GM12864 (cell line): ENCODE measurements around the gene ELF2.

Experiments
- DNase-seq: peaks from one replicate; pipeline ENCODE4 v3.0.0-alpha.2; 2011; ENCODE audit warnings: low read depth
- H3K4me3 ChIP-seq: 2 replicates; pipeline ENCODE4 v1.5.1; 2011; ENCODE audit warnings: mild to moderate bottlenecking, low read depth, low read length, control low read depth
- TF ChIP-seq, protein P1 (sequence below): IDR thresholded peaks from 2 replicates; pipeline ENCODE4 v1.5.1; 2011; ENCODE audit warnings: low read depth, mild to moderate bottlenecking, moderate library complexity, low read length, control low read depth, inconsistent platforms; ENCODE audit errors: missing control alignments

Gene ELF2

DNA sequence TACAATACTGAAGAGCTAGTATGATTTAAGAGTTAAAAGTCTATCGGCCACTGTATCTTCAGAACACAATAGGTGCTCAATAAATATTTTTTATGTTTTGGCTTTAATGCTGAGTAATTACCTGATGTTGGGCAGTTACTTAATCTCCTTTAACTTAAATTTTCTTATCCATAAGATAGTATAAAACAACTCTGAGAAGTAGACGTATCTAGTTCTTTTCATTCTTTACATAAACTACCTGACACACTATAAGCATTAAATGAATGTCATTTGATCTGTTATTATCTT is 22.9 kb downstream of the ELF2 start:
- DNase-seq: no peak
- no peak overlapping the region for H3K4me3 ChIP-seq
- TF ChIP-seq, protein P1, sequence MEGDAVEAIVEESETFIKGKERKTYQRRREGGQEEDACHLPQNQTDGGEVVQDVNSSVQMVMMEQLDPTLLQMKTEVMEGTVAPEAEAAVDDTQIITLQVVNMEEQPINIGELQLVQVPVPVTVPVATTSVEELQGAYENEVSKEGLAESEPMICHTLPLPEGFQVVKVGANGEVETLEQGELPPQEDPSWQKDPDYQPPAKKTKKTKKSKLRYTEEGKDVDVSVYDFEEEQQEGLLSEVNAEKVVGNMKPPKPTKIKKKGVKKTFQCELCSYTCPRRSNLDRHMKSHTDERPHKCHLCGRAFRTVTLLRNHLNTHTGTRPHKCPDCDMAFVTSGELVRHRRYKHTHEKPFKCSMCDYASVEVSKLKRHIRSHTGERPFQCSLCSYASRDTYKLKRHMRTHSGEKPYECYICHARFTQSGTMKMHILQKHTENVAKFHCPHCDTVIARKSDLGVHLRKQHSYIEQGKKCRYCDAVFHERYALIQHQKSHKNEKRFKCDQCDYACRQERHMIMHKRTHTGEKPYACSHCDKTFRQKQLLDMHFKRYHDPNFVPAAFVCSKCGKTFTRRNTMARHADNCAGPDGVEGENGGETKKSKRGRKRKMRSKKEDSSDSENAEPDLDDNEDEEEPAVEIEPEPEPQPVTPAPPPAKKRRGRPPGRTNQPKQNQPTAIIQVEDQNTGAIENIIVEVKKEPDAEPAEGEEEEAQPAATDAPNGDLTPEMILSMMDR: no peak

DNA sequence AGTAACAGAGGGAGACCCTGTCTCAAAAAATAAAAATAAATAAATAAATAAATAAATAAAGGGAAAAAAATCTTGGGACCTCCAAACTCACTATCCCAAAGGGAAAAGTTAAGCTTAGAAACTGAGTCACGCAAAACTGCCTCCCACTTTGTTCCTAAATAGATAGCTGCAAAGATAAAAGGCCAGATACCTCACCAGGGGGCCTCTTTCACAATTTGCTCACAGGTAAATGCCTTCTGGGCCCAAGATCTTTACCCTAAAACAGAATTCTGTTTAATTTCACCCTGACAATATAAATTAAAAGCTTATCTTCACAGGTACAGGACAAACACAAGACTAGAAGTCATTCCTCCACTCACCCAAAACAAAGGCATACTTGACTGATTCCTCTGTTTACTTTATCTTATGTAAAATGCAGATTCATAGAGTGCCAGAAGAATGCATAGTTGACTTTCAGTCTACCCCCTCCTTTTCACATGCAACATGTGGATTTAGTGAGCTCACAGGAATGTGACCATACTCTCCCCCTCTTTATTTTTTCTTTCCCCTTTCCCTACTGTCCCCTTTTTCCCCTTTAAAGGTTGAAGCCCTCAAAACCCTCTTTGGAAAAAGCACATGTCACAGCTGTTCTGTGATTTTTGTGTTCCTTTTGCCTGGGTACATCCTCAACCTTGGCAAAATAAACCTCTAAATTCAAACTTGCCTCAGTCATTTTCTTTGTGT is 23.4 kb downstream of the ELF2 start:
- TF ChIP-seq, protein P1: no peak
- H3K4me3 ChIP-seq: no peak overlapping the region
- DNase-seq: no peak

DNA sequence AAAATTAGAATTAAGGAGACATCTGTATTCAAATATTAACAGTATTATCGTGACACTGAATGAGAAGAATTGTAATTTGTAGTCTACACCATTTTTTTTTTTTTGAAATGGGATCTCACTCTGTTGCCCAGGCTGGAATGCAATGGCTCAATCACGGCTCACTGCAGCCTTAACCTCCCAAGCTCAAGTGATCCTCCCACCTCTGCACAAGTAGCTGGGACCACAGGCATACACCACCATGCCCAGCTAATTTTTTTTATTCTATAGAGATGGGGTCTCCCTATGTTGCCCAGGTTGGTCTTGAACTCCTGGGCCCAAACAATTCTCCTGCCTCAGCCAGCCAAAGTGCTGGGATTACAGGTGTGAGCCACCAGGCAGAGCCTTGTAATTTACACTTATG is 24.8 kb downstream of the ELF2 start:
- no peak overlapping the region for H3K4me3 ChIP-seq
- no peak for DNase-seq
- TF ChIP-seq, protein P1: no peak

DNA sequence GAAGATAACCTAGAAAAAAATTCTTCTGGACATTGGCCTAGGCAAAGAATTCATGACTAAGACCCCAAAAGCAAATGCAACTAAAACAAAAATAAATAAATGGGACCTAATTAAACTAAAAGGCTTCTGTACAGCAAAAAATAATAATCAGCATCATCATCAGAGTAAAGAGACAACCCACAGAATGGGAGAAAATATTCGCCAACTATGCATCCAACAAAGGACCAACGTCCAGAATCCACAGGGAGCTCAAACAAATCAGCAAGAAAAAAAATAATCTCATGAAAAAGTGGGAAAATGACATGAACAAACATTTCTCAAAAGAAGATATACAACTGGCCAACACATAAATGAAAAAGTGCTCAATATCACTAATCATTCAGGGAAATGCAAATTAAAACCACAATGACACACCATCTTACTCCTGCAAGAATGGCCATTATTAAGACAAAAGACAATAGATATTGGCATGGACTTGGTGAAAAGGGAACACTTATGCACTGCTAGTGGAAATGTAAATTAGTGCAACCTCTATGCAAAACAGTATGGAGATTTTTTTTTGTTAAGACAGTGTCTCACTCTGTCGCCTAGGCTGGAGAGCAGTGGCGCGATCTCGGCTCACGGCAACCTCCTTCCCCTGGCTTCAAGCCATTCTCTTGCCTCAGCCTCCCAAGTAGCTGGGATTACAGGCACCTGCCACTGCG is 29.9 kb downstream of the ELF2 start:
- no peak overlapping the region for H3K4me3 ChIP-seq
- DNase-seq: no peak
- TF ChIP-seq, protein P1: no peak

DNA sequence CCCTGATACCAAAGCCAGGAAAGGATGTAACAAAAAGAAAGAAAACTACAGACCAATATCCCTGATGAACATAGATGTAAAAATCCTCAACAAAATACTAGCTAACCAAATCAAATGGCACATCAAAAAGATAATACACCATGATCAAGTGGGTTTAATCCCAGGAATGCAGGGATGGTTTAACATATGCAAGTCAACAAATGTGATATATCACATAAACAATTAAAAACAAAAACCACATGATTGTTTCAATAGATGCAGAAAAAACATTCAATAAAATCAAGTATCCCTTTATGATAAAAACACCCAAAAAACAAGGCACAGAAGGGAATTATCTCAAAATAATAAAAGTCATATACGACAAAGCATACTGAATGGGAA is 31.5 kb downstream of the ELF2 start:
- no peak for DNase-seq
- H3K4me3 ChIP-seq: no peak overlapping the region
- TF ChIP-seq, protein P1: no peak

DNA sequence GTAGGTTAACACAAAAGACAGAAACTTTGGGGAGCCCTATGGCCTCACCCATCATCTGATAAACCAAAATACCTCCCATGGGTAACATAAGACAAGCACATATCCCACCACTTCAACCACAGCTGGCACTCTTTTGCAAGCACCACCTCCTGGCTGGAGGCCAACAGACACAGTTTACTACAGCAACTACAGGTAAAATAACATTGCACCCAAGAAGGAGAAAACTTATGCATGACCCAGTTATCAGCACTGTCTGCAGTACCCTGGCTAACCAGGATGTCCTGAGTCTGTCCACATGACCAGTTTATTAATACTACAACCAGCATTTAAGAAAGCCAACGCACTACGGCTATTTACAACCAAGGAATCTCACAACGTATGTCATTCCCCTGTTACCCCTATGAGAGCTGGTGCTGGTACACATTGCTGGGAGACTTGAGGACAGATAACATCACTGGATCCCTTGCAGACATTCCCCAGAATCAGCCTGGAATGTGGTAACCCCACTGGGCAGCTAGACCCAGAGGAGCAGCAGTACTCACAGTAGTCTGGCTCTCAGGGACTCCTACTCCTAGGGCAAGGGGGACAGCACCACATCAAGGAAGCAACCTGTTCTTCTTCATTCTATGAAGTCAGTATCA is 32.0 kb downstream of the ELF2 start:
- TF ChIP-seq, protein P1: no peak
- DNase-seq: no peak
- no peak overlapping the region for H3K4me3 ChIP-seq
